ENCODE measurements around the gene TIMM21.

Gene TIMM21

GRCh38 chr18:74140582-74140981, 7.7 kb upstream of the TIMM21 start:
- Histone ChIP-seq H3K27me3 (no peaks in the 10 kb centered on the region), H3K9me3 (replicated peaks in 1 of 11) (no peaks in the 10 kb centered on the region), H3K27ac (peak overlapping the region in 1 of 11 experiments; percentile 58; a peak in 1 of 22 replicates), H3K4me2 (peak overlapping the region in 10 of 11 experiments; percentile 63 to 88 (median 79); a peak in 18 of 22 replicates), H3K4me1 (peaks cover 7 to 30% (median 17%) of the 10 kb centered on the region in 10 experiments), H3K4me3 (no peak overlapping the region), H3K9ac (no peak overlapping the region), H3K36me3 (no peaks in the 10 kb centered on the region), H4K20me1 (no peaks in the 10 kb centered on the region)
- TF ChIP-seq Cebpa-rat (IDR thresholded peaks at IDR 0.05): no peak

- no peak for TF ChIP-seq Cebpa-rat (IDR thresholded peaks at IDR 0.05)
- Histone ChIP-seq H3K9me3 (replicated peaks in 1 of 11) (no peaks in the 10 kb centered on the region), H3K4me2 (no peak overlapping the region), H4K20me1 (no peaks in the 10 kb centered on the region), H3K27me3 (no peaks in the 10 kb centered on the region), H3K9ac (no peak overlapping the region), H3K36me3 (no peaks in the 10 kb centered on the region), H3K4me1 (peaks cover 9 to 30% (median 18%) of the 10 kb centered on the region in 10 experiments), H3K27ac (no peak overlapping the region), H3K4me3 (no peak overlapping the region)
Measured at GRCh38 chr18:74141667-74142066, 6.7 kb upstream of the TIMM21 start.

GRCh38 chr18:74142252-74142651, 6.1 kb upstream of the TIMM21 start:
- Histone ChIP-seq H3K27ac (no peak overlapping the region), H3K9ac (no peak overlapping the region), H3K36me3 (no peaks in the 10 kb centered on the region), H4K20me1 (no peaks in the 10 kb centered on the region), H3K4me3 (no peak overlapping the region), H3K4me1 (peaks cover 15 to 36% (median 23%) of the 10 kb centered on the region in 10 experiments), H3K9me3 (replicated peaks in 1 of 11) (no peaks in the 10 kb centered on the region), H3K4me2 (no peak overlapping the region), H3K27me3 (no peaks in the 10 kb centered on the region)
- TF ChIP-seq Cebpa-rat (IDR thresholded peaks at IDR 0.05): no peak

- Histone ChIP-seq H4K20me1 (peaks cover 0 to 13% (median under 1%) of the 10 kb centered on the region in 11 experiments; a peak in 5 of 22 replicates), H3K9me3 (replicated peaks in 1 of 11) (no peaks in the 10 kb centered on the region), H3K36me3 (peaks cover 0 to 24% (median 19%) of the 10 kb centered on the region in 11 experiments; a peak in 14 of 22 replicates), H3K9ac (peak overlapping the region in 4 of 11 experiments; percentile 85; a peak in 6 of 22 replicates), H3K4me2 (peak overlapping the region; percentile 77 to 96 (median 90)), H3K27ac (no peak overlapping the region), H3K4me3 (peak overlapping the region; percentile 74 to 96 (median 80); a peak in 18 of 20 replicates), H3K4me1 (peaks cover 28 to 37% (median 34%) of the 10 kb centered on the region in 10 experiments), H3K27me3 (no peaks in the 10 kb centered on the region)
- no peak for TF ChIP-seq Cebpa-rat (IDR thresholded peaks at IDR 0.05)
Measured at GRCh38 chr18:74146756-74147155, 1.6 kb upstream of the TIMM21 start.

GRCh38 chr18:74147491-74147778, 888 bp upstream of the TIMM21 start:
- Histone ChIP-seq H3K27ac (peak overlapping the region in 9 of 11 experiments; percentile 84 to 94 (median 91); a peak in 15 of 22 replicates), H3K4me1 (peaks cover 29 to 37% (median 35%) of the 10 kb centered on the region in 10 experiments), H3K9ac (peak overlapping the region; percentile 82 to 90 (median 85); a peak in 21 of 22 replicates), H3K36me3 (peaks cover 0 to 31% (median 24%) of the 10 kb centered on the region in 11 experiments; a peak in 18 of 22 replicates), H3K9me3 (replicated peaks in 1 of 11) (no peaks in the 10 kb centered on the region), H3K27me3 (no peaks in the 10 kb centered on the region), H3K4me3 (peak overlapping the region; percentile 74 to 96 (median 80)), H3K4me2 (peak overlapping the region; percentile 77 to 96 (median 90)), H4K20me1 (peaks cover 0 to 17% (median 7%) of the 10 kb centered on the region in 11 experiments; a peak in 11 of 22 replicates)
- TF ChIP-seq Cebpa-rat (IDR thresholded peaks at IDR 0.05): no peak

GRCh38 chr18:74148543-74149070, 284 bp downstream of the TIMM21 start:
- H3K9me3 ChIP-seq (replicated peaks in 1 of 11): no peaks in the 10 kb centered on the region
- peaks cover 30 to 41% (median 35%) of the 10 kb centered on the region in 10 experiments for H3K4me1 ChIP-seq
- H3K27me3 ChIP-seq: no peaks in the 10 kb centered on the region
- peaks cover 0 to 42% (median 35%) of the 10 kb centered on the region in 11 experiments; a peak in 20 of 22 replicates for H3K36me3 ChIP-seq
- H4K20me1 ChIP-seq: peaks cover 4 to 29% (median 18%) of the 10 kb centered on the region in 11 experiments; a peak in 13 of 22 replicates
- peak overlapping the region; percentile 82 to 90 (median 85) for H3K9ac ChIP-seq
- TF ChIP-seq Cebpa-rat (IDR thresholded peaks at IDR 0.05): no peak
- H3K27ac ChIP-seq: peak overlapping the region; percentile 27 to 94 (median 91); a peak in 21 of 22 replicates
- H3K4me3 ChIP-seq: peak overlapping the region; percentile 74 to 96 (median 80)
- peak overlapping the region; percentile 85 to 97 (median 93) for H3K4me2 ChIP-seq

GRCh38 chr18:74149878-74150277, 1.6 kb downstream of the TIMM21 start:
- no peak for TF ChIP-seq Cebpa-rat (IDR thresholded peaks at IDR 0.05)
- peaks cover 7 to 55% (median 48%) of the 10 kb centered on the region in 11 experiments for H3K36me3 ChIP-seq
- H3K4me1 ChIP-seq: peaks cover 30 to 41% (median 35%) of the 10 kb centered on the region in 10 experiments
- H3K27ac ChIP-seq: peak overlapping the region in 5 of 11 experiments; percentile 8 to 93 (median 89); a peak in 5 of 22 replicates
- H4K20me1 ChIP-seq: peaks cover 4 to 41% (median 22%) of the 10 kb centered on the region in 11 experiments; a peak in 14 of 22 replicates
- H3K9me3 ChIP-seq (replicated peaks in 1 of 11): no peaks in the 10 kb centered on the region
- H3K9ac ChIP-seq: peak overlapping the region in 10 of 11 experiments; percentile 36 to 90 (median 85); a peak in 16 of 22 replicates
- peak overlapping the region; percentile 85 to 97 (median 93) for H3K4me2 ChIP-seq
- no peaks in the 10 kb centered on the region for H3K27me3 ChIP-seq
- peak overlapping the region; percentile 74 to 96 (median 80) for H3K4me3 ChIP-seq

GRCh38 chr18:74152270-74152669, 3.9 kb downstream of the TIMM21 start:
- H3K27me3 ChIP-seq: no peaks in the 10 kb centered on the region
- H3K9ac ChIP-seq: no peak overlapping the region
- H3K4me1 ChIP-seq: peaks cover 24 to 37% (median 29%) of the 10 kb centered on the region in 10 experiments
- H3K27ac ChIP-seq: no peak overlapping the region
- H3K4me2 ChIP-seq: 0 out of 22 replicates have a peak overlapping the region, but pooled peaks of 1 of the 11 experiments have one; percentile 12
- no peaks in the 10 kb centered on the region for H3K9me3 ChIP-seq (replicated peaks in 1 of 11)
- H3K36me3 ChIP-seq: peaks cover 28 to 79% (median 68%) of the 10 kb centered on the region in 11 experiments
- no peak overlapping the region for H3K4me3 ChIP-seq
- peaks cover 4 to 51% (median 34%) of the 10 kb centered on the region in 11 experiments; a peak in 14 of 22 replicates for H4K20me1 ChIP-seq
- TF ChIP-seq Cebpa-rat (IDR thresholded peaks at IDR 0.05): no peak

- Histone ChIP-seq H4K20me1 (peaks cover 4 to 51% (median 34%) of the 10 kb centered on the region in 11 experiments; a peak in 14 of 22 replicates), H3K4me1 (peaks cover 22 to 35% (median 27%) of the 10 kb centered on the region in 10 experiments), H3K27ac (no peak overlapping the region), H3K27me3 (no peaks in the 10 kb centered on the region), H3K9me3 (replicated peaks in 1 of 11) (no peaks in the 10 kb centered on the region), H3K4me2 (no peak overlapping the region), H3K36me3 (peaks cover 34 to 85% (median 74%) of the 10 kb centered on the region in 11 experiments), H3K9ac (no peak overlapping the region), H3K4me3 (no peak overlapping the region)
- no peak for TF ChIP-seq Cebpa-rat (IDR thresholded peaks at IDR 0.05)
Measured at GRCh38 chr18:74152857-74153256, 4.5 kb downstream of the TIMM21 start.

All from BLaER1 treated with 17β-estradiol and CSF1 and Interleukin-3, amounts not matched to agents 10 nM and 100 nM (cell line).